CD4-positive, alpha-beta T cell treated with Interferon gamma for 1 hour (primary cell): ENCODE data around the gene ZDHHC17.
"Not testable (repeated sequence)": the region's sequence is repeated elsewhere in the genome, so short reads cannot be mapped to it uniquely, and the experiment has no call there.

Source experiments
- DNase-seq: peaks from one replicate; pipeline ENCODE4 v3.0.0-alpha.2; 2020

ZDHHC17 gene

GRCh38 chr12:76777765-76778216, 13.9 kb downstream of the ZDHHC17 start:
- peak; percentile 38 for DNase-seq

- no peak for DNase-seq
Observed at GRCh38 chr12:76778364-76778763, 14.4 kb downstream of the ZDHHC17 start.

DNA sequence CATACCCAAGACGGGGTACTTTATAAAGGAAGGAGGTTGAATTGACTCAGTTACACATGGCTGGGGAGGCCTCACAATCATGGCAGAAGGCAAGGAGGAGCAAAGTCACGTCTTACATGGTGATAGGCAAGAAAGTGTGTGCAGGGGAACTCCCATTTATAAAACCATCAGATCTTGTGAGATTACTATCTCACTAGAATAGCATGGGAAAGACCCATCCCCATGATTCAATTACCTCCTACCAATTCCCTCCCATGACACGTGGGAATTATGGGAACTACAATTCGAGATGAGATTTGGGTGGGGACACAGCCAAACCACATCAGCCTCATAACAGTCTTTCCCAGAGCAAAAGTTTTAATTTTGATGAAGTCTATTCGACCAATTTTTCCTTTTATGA, 15.4 kb downstream of the ZDHHC17 start:
- DNase-seq: not testable (repeated sequence)

- no peak for DNase-seq
Observed at GRCh38 chr12:76781321-76781720, 17.4 kb downstream of the ZDHHC17 start.

DNA sequence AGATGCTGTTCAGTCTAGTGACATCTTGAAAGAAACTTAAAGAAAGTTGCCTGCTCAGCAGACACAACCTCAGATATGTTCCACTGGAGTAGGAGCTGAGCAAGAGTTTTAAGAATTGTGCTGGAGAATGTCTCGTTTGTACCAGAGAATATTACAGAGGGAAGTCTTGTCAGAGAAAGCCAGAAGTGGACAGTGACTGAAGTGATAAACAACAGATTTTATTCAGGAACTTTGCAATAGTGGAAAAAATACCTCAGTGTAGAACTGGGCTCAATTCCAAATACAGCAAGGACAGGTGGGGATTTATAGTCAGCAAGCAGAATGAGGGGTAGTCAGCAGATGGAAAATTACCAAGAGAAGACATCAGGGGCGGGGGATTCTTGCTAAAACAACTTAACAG, 18.6 kb downstream of the ZDHHC17 start:
- DNase-seq: no peak

GRCh38 chr12:76784600-76785051, 20.7 kb downstream of the ZDHHC17 start:
- no peak for DNase-seq

GRCh38 chr12:76785407-76785806, 21.5 kb downstream of the ZDHHC17 start:
- no peak for DNase-seq

GRCh38 chr12:76786986-76787385, 23.1 kb downstream of the ZDHHC17 start:
- no peak for DNase-seq

- DNase-seq: no peak
Observed at GRCh38 chr12:76787689-76788088, 23.8 kb downstream of the ZDHHC17 start.

DNA sequence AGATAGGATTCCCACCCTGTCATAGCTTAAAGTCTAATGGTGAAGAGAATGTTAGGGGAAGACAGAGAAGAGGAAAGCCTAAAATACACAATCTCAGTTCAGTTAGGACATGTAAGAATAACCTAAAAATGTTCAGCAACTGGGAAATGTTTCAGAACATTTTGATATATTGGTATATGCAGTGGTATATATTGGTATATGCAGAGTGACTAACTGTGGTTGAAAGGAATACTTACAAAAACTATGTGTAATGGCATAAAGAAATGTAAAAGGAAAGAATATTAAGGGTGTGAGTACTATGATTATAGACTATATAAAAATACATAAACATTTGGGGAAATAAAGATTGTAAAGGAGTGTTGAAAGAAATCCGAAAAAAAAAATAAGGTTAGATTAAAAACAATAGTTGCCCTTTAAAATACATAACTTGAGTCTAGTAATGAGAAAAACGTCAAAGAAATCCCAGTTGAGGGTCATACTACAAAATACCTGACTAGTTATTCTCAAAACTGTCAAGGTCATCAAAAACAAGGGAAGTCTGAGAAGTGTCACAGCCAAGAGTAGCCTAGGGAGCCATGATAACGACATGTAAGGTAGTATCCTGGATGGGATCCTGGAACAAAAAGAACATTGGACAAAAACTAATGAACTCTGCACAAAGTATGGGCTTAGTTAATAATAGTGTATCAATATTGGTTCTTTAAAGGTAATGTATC, 25.6 kb downstream of the ZDHHC17 start:
- no peak for DNase-seq

DNA sequence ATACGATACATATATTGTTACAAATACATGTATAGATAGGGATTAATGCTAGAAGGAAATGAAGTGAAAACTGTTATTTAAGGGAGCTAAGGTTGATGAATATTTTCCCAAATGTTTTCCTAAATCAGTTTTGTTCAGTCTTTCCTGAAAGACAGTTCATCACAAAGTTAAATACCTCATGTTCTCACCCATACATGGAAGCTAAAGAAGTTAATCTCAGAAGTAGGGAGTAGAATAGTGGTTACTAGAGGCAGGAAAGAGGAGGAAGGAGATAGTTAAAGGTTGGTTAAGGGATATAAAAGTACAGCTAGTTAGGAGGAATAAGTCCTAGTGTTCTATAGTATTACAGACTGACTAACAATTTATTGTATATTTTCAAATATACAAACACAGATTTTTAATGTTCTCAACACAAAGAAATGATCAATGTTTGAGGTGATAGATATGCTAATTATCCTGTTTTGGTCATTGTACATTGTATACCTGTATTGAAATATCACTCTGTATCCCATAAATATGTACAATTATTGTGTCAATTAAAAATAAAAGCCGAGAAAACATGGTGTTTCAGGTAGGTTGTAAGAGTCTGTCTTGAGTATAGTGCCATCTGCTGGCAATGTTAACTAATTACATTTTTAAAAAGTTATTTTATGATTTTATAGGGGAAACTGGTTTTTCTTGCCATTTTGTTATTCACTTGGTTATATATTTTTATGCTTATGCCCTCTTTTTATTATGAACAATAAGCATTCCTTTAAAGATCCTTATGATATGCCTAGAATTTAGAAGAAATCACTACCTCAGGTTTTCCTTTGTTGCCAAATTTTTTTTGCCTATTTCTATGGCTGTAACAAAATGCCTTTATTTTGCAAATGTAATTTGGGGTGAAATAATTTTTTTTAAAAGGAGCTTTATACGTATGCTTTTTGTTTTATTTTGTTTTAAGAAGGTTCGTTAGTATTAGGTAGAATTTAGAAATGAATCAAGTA, 26.9 kb downstream of the ZDHHC17 start:
- DNase-seq: no peak

GRCh38 chr12:76792828-76793227, 28.9 kb downstream of the ZDHHC17 start:
- no peak for DNase-seq

DNA sequence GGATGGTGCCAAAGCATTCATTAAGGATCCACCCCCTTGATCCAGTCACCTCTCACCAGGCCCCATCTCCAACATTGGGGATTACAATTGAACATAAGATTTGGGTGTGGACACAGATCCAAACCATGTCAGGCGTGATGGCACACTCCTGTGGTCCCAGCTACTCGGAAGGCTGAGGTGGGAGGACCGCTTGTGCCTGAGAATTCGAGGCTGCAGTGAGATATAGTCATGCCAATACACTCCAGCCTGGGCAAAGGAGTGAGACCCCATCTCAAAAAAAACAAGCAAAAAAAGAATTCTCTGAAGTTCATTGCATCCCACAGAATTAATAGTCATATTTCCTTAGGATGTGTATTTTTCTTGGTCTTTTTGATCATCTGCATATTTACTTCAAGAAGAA, 34.9 kb downstream of the ZDHHC17 start:
- no peak for DNase-seq

GRCh38 chr12:76799362-76799761, 35.4 kb downstream of the ZDHHC17 start:
- DNase-seq: no peak

DNA sequence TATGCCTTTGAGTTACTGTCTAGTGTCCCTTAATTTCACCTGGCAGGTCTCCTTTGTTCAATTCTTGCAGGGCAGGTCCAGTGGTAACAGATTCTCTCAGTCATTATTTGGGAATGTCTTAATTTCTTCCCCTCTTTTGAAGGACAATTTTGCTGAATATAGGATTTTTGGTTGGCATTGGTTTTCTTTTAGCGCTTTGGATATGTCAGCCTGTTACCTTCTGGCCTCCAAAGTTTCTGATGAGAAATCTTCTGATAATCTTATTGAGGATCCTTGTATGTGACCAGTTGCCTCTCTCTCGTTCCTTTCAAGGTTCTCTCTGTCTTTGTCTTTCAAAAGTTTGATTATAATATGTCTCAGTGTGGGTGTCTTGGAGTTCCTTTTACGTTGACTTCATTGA, 38.1 kb downstream of the ZDHHC17 start:
- DNase-seq: no peak

DNA sequence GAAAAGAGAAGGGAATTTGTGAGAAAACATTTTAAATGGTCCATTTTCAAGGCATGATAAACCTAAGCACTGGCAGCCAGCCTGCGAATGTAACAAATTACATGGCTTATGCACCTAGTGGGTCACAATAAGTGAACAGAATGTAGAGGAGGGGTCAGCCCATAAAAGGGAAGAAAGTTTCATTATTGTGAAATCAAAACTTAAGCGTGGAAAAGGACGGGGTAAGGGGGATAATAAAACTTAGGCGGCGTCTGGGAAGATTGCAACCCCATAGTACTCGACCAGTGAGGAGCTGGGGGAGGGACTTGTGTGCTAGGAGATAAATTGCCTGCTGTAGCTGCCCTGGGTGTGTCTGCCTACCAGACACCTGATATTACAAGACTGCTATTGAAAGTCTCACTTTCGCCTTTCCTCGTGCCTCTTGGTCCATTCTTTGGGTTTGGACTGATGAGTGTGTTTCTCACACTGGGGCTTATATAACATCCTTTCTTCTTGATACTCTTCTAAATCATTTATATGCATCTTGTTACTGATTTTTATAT, 40.6 kb downstream of the ZDHHC17 start:
- no peak for DNase-seq

DNA sequence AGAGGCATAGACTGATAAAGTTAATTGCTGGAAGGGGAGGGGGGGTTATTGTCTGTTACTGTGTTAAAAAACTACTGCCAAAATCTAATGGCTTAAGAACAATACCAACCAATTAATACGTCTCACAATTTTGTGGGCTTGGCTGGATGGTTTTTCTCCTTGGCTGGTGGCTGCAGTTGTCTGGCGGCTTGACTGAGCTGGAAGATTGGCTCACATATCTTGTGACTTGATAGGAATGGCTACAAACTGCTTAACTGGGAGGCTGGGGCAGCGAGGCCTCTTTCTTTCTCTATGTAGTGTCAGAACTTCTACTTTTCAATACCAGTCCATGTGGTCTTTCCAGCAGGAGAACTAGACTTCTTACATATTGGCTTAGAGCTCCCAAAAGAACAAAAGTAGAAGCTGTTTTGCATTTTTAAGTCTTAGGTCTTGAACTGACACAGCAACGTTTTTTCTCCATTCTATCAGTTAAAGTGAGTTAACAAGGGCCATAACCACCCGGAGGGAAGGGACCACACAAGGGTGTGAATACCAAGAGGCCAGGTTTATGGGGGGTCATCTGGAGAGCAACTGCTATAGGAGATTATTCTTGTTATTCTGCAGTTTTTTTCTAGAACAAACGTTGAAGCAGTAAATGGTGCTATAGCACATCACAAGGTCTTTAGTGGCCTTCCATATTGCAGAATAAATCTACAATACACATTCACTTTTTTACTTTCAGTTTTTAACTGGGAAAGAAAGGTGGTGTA, 46.9 kb downstream of the ZDHHC17 start:
- no peak for DNase-seq

DNA sequence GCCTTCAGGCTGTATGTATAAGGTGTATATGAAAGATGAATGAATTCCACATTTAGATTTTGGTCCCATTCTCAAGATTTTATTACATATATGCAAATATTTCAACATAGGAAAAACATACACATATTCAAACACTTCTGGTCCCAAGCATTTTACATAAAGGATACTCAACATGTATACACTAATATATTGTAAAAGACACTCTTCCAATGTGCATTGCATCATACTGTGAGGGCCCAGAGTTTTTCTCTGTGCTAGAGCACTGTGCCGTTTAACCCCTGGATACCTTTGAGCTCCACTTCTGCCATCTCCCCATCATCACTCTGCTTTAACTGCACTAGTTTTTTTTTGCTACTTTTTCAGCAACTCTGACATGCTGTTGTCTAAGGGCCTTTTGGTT, 48.1 kb downstream of the ZDHHC17 start:
- DNase-seq: no peak

DNA sequence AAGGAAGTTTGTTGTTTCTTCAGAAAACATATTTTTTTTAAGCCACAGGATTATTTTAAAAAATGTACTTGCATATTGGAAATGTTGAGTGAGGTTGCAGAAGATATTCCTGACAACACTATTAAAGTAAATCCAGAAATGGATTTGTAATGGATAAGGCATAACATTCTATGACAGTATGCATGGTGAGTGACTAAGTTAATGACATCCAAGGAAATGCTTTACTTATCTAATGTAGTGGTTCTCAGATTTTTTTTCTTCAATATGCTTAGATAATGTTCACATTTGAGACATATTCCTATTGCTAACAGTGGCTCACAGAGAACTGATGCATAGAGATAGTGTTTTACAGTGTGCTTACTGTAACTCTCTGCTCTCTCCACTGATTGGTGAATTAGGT, 49.4 kb downstream of the ZDHHC17 start:
- DNase-seq: no peak

DNA sequence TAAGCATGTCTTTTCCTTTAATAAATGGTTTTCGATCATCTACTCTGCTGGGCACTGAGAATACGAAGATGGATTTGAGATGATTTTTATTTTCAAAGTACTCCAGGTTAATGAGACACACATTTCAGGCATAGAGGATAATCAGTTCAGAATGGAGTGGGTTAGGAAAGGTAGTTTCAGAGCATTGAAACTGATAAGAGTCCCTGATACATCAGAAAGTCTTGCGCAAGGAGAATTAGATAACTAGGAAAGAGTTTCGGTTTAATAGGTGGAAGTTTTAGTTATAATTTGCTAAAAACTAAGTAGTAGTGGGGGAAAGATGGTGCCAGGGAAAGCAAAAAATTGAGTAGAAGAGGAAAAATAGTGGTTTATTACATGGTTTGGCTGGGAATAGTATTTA, 50.1 kb downstream of the ZDHHC17 start:
- no peak for DNase-seq

DNA sequence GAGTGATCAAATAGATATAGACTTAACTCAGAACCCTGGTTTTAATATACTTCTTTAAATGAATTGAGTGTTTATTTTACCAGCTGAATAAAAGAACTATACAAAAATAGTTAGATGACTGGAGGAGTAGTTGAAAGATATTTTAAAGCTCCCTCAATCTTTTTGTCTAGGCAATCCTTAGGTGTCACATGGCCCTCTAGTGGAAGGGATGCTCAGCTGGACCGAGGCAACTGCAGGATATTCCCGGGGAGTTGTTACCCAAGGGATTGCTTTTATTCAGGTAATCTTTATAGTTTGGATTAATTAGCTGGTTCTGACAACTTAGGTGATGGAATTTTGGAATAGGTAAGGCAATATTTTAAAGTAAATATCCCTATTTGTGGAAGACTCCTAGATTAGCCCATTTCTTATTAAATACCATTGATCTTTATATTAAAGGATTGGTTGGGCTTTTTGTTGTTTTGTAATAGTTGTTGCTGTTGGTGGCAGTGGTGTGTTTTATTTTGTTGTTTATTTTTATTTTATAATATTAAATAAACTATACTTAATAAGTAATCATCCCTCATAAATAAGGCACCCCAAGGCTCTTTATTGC, 57.1 kb downstream of the ZDHHC17 start:
- DNase-seq: no peak

DNA sequence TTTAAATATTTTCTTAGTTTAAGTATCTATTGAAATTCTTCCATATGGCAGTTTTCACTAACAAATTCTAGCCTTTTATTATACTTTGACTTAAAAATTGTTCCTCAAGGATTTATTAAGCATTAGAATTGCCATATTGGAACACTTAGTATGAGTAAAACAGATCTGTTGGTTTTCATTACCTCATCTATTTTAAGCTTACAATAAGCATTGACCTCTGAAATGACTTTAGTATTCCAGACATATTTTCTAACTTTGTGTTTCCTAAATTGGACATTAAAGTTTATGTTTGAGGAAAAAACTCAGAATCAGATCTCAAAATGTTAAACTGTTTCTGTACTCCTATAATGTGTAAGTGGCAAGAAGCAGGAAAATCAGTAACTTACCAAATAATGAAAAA, 66.5 kb downstream of the ZDHHC17 start:
- DNase-seq: no peak
